GM18870 (cell line): ENCODE data around the gene AUTS2.

Experiments
- ATAC-seq: cut with Tn5 transposase; IDR thresholded peaks from one replicate; pipeline ENCODE4 v1.9.1; 2021; ENCODE audit warnings: moderate library complexity; ENCODE audit not compliant: unreplicated experiment

AUTS2 gene

GRCh38 chr7:70094831-70095230 is 496.6 kb downstream of the AUTS2 start:
- no peak for ATAC-seq

- no peak for ATAC-seq
Observed at GRCh38 chr7:70097645-70098044, 499.4 kb downstream of the AUTS2 start.

GRCh38 chr7:70098133-70098561 is 499.9 kb downstream of the AUTS2 start:
- ATAC-seq, result no peak

GRCh38 chr7:70098905-70099672 is 500.8 kb downstream of the AUTS2 start:
- no peak for ATAC-seq

- no peak for ATAC-seq
Observed at GRCh38 chr7:70104243-70104642, 506.0 kb downstream of the AUTS2 start.

- no peak for ATAC-seq
Observed at GRCh38 chr7:70113078-70113477, 514.8 kb downstream of the AUTS2 start.

- no peak for ATAC-seq
Observed at GRCh38 chr7:70113536-70113935, 515.3 kb downstream of the AUTS2 start.

- no peak for ATAC-seq
Observed at GRCh38 chr7:70114806-70115205, 516.5 kb downstream of the AUTS2 start.

GRCh38 chr7:70116244-70116643 is 518.0 kb downstream of the AUTS2 start:
- ATAC-seq, result no peak

- no peak for ATAC-seq
Observed at GRCh38 chr7:70116867-70117266, 518.6 kb downstream of the AUTS2 start.

GRCh38 chr7:70120851-70121250 is 522.6 kb downstream of the AUTS2 start:
- ATAC-seq, result no peak

- no peak for ATAC-seq
Observed at GRCh38 chr7:70131817-70132216, 533.5 kb downstream of the AUTS2 start.

- ATAC-seq, result no peak
Observed at GRCh38 chr7:70132226-70132851, 534.1 kb downstream of the AUTS2 start.

GRCh38 chr7:70132852-70133690 is 534.8 kb downstream of the AUTS2 start:
- ATAC-seq, result no peak

GRCh38 chr7:70134029-70134770 is 535.9 kb downstream of the AUTS2 start:
- ATAC-seq, result no peak

- no peak for ATAC-seq
Observed at GRCh38 chr7:70135656-70136055, 537.4 kb downstream of the AUTS2 start.

GRCh38 chr7:70137126-70137525 is 538.9 kb downstream of the AUTS2 start:
- no peak for ATAC-seq

GRCh38 chr7:70142247-70142932 is 544.1 kb downstream of the AUTS2 start:
- no peak for ATAC-seq

GRCh38 chr7:70143075-70144044 is 545.1 kb downstream of the AUTS2 start:
- ATAC-seq, result no peak
